ENCODE data around the gene PCGF1. TPM values are rescaled to one million over a fixed set of nuclear protein-coding genes. Genes with fewer than 3 reads are reported as not detected.

The PCGF1 gene
- total and polyA plus RNA-seq, 9 of the 15 experiments (the other 6 are each of a cell fraction or from before 2014, with no cell fraction given): 20.3 to 45.7 (median 29.3) TPM

GRCh38 chr2:74481961-74482800 is 25.3 kb downstream of the PCGF1 start (continued):
- TF ChIP-seq ZNF143 (CRISPR knock-in tag; IDR thresholded peaks at IDR 0.05) (no peak), KDM2B (CRISPR knock-in tag; IDR thresholded peaks at IDR 0.05) (0 out of 2 replicates have a peak, but pooled peaks have one; percentile 19), POLR2G (IDR thresholded peaks at IDR 0.05; ENCODE audit: low read depth, low read length) (peak; percentile 80), E2F3 (CRISPR knock-in tag; IDR thresholded peaks at IDR 0.05) (0 out of 2 replicates have a peak, but pooled peaks have one; percentile 27), HMGN3 (IDR thresholded peaks at IDR 0.05; ENCODE audit: borderline replicate concordance, extremely low read depth, insufficient read length, low read depth, low read length) (peak; percentile 48), THAP7 (CRISPR knock-in tag; IDR thresholded peaks at IDR 0.05) (no peak), SRSF3 (IDR thresholded peaks at IDR 0.05; ENCODE audit: insufficient read depth, low read length) (no peak), RBM22 (IDR thresholded peaks at IDR 0.05; ENCODE audit: low read depth, low read length, poor library complexity, severe bottlenecking) (peak; percentile 30), AFF4 (CRISPR knock-in tag; IDR thresholded peaks at IDR 0.05) (peak; percentile 51; the same call in 1 of the 2 replicates), ETV1 (tag; conservative IDR thresholded peaks at IDR 0.05; ENCODE audit: low read depth) (peak; percentile 35; the same call in 1 of the 2 replicates), NR4A1 (CRISPR knock-in tag; IDR thresholded peaks at IDR 0.05) (0 out of 2 replicates have a peak, but pooled peaks have one; percentile 40), NR4A1 (tag; IDR thresholded peaks at IDR 0.05) (no peak), POLR2B (IDR thresholded peaks at IDR 0.05; ENCODE audit: low read depth, partially characterized antibody) (no peak), THAP12 (CRISPR knock-in tag; IDR thresholded peaks at IDR 0.05) (peak; percentile 33; the same call in 1 of the 2 replicates), MAZ (CRISPR knock-in tag; conservative IDR thresholded peaks at IDR 0.05 in 1 of 2, IDR thresholded peaks at IDR 0.05 in 1 of 2) (0 out of 4 replicates have a peak, but pooled peaks of 1 of the 2 experiments have one; percentile 50), SNIP1 (IDR thresholded peaks at IDR 0.05; ENCODE audit: low read depth) (no peak), ZFX (CRISPR knock-in tag; IDR thresholded peaks at IDR 0.05) (peak; percentile 90)
- TF ChIP-seq, protein P1, sequence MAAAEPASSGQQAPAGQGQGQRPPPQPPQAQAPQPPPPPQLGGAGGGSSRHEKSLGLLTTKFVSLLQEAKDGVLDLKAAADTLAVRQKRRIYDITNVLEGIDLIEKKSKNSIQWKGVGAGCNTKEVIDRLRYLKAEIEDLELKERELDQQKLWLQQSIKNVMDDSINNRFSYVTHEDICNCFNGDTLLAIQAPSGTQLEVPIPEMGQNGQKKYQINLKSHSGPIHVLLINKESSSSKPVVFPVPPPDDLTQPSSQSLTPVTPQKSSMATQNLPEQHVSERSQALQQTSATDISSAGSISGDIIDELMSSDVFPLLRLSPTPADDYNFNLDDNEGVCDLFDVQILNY (CRISPR knock-in tag; IDR thresholded peaks at IDR 0.05): 0 out of 2 replicates have a peak, but pooled peaks have one; percentile 12

All from K562 (cell line).